SW480 (cell line): Measurements from ENCODE around the gene GPC3.

Experiments
- DNase-seq: peaks from one replicate; pipeline ENCODE4 v3.0.0-alpha.2; 2016; ENCODE audit warnings: low spot score

Gene GPC3

DNA sequence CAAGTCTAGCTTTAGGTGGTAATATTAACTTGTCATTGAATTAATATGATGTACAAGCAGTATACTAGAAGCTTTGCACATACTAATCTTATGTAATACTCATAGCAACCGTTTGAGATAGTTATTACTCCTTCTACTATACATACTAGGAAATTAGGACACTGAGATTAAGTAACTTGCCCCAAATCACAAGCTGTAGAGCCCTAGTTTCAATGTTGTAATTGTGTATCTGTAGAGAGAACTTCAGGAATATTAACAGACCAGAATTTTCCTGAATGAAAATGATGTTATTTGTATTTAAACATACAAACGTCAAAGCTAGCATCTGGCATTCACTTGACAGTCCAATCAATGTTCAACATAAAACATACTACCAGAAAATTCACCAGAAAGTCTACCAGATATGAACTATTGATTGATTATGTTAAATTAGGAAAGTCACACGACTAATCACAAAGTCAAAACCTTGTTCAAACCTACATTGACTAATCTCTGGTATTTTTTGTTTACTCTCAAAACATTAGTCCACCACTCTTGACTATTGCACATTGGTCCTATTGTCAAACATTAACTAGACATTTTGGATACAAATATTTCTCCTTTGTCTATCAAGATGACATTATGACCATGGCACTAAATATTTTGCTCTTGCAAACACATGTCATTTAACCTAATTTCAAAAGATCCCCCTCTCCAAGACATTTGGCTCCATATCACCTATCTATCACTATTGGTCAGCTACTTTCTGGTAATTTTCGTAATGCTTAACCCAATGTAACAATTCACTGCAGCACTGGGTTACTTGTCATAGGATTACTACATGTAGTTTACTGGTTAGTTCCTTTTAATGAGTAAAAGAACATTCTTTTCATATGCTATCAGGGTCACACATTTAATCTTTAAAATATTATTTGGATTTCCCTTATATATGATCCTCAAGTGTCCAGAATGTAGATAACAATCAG, 100.7 kb downstream of the GPC3 start:
- DNase-seq, result no peak

GRCh38 chrX:133881893-133882292, 103.5 kb downstream of the GPC3 start:
- no peak for DNase-seq

DNA sequence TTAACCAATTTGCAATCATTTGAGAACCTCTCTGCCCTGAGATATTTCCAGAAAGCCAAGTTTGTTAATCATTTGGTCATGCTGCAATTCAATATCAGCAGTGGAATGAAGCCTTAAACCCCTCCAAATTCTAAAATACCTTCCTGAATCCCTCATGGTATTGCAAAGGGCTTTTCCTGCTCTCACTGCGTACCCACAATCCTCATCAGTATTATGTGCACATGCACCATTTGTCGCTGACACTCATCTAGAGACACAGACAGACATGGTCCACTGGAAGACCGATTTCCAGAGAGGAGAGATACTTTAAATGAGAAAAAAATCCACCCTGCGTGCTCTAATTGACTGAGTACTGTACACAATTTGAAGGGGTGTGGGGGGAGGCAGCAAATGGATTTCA, 104.4 kb downstream of the GPC3 start:
- no peak for DNase-seq

DNA sequence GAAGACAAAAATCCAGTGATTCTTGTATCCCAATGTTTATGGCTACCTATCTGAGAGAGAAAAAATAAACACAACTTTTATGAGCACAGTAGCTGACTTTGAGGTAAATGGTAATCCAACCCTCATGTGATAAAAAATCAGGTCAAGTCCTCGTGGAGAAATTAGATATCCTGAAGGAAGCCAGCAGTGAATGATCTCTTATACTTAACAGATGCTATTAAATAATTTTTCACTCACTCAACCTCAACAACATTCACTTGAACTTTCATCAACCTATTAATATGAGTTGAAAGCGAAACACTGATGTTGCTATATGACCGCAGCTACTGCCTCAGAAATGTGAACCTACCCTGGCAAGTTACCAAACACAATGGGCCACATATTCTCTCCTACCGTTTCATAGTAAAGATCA, 105.4 kb downstream of the GPC3 start:
- DNase-seq, result no peak

DNA sequence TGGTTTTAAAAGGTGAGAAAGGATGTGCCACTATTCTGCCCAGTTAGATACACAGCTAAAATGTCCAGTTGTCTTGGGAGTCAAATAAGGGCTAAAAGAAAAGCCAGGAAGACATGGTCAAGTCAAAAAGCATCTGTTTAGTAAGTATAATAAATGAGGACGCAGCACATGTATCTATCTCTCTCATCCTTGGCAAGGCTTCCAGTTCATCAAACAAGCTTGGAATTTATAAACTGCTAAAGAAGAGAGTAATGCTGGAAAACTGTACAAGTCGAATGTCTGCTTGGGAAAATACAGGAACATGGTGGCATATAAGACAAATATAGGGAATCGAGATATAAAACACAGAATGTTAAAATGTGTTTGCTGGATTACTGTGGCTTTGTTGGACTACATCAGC, 106.7 kb downstream of the GPC3 start:
- DNase-seq, result no peak

- DNase-seq, result no peak
Observed at GRCh38 chrX:133876646-133877045, 108.7 kb downstream of the GPC3 start.

GRCh38 chrX:133869270-133869669, 116.1 kb downstream of the GPC3 start:
- no peak for DNase-seq

DNA sequence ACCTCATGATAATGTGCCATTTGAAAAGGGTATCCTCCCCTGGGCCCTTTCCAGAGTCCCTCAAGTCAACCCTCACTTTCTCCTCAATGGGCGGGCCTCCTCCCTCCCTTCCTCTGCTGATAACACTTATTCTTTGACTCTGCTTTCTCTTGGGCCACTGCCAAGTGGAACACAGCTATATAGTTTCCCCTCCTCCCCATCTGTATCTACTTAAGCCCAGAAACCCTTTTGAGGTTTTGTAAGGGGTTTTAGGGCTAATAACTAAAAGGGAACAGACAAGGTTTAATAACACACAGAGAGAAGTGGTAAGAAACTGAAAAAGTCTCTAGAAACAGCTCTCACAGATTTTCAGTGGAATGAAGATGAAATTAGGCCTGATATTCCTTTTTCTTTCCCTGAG, 116.7 kb downstream of the GPC3 start:
- no peak for DNase-seq

DNA sequence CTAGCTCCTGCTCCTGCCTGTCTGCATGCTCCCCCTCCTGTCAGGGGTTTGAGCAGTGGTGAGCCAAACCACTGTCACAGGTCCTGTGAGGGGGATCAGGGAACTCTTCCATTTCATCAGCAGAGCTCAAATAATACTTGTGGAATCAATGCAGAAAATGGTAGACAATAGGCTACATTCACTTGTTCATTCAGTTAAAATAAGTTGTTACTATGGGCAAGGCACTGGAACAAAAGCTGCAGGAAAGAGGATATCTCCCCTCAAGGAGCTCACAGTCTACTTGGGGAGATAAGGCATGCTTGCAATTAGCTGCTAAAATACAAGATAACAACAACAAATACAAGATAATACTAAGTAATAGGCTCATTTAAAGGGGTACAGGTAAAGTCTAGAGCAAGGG, 117.1 kb downstream of the GPC3 start:
- no peak for DNase-seq

GRCh38 chrX:133865761-133866471, 119.5 kb downstream of the GPC3 start:
- DNase-seq, result no peak

- no peak for DNase-seq
Observed at GRCh38 chrX:133864236-133864635, 121.2 kb downstream of the GPC3 start.

DNA sequence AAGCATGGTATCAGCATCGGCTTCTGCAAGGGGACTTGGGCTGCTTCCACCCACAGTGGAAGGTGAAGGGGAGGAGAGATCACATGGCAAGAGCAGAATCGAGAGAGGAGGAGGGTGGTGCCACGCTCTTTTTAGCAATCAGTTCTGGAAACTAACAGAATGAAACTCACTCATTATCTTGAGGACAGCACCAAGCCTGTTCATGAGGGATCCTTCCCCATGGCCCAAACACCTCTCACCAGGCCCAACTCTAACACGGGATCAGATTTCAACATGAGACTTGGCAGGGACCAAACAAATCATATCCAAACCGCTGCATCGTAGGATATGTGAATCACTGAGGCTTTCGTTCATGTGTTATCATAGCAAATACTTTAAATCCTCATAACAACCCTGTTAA, 125.5 kb downstream of the GPC3 start:
- DNase-seq, result no peak

- DNase-seq, result no peak
Observed at GRCh38 chrX:133859336-133859735, 126.1 kb downstream of the GPC3 start.

DNA sequence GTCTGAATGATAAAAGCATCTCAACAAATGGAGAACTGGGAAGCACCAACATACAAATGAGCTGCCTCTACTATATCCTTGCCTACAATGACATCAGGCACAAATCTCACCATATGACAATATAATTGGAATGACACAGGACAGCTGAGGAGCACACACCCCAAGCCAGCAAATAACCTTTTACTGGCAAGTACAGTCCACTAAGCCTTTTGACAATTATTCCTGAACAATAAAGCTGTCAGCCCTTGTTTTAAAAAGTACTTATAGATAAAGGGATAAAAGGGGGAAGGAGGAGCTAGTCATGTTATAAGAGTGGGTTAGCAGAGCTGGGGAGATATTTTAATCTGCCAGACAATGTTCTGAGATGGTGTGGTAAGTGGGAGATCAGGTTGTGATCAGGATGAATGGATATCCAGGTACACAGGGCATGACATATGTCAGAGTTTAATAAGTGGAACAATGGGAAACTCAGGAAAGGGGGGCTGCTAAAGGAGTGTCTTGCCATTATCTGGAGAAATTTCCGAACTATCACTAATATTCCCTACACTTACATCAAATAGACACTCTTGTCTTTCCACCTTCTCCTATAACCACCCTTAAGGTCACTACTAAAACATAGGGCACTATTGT, 127.6 kb downstream of the GPC3 start:
- no peak for DNase-seq

DNA sequence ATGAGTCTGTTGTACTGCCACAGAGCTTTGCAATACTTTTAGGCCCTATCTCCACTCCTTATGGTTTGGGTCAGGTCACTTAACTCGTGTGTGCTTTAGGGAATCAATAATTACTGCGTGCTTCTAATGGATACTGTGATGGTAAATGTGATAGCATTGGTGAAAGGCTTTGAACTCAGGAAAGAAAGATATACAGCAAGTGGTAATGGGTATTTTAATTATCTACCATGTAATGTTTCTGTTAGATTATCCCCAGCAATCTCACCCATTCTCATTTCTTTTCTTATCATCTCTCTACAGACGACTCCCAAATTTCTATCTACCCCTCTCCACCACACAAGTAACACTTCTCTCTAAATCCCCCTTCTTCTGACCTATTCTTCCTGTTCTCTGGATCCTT, 128.6 kb downstream of the GPC3 start:
- DNase-seq, result no peak

DNA sequence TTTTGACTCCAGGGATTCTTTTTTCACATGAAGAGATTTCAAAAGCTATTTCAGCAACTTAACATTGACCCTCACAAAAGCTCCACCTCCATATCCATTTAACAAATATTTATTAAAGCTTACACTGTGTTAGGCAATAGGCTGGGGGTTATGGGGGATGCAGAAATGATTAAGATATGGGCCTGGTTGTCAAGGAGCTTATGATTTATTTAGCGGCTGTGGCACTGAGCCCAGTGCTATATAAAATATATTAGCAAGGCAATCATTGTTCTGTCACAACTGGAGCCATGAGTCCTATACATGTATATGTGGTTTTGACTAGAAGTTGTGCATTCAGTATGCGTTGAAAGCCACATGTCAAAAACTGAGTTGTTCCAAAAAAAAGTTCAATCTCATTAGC, 131.1 kb downstream of the GPC3 start:
- no peak for DNase-seq

- no peak for DNase-seq
Observed at GRCh38 chrX:133852837-133853356, 132.5 kb downstream of the GPC3 start.

- DNase-seq, result no peak
Observed at GRCh38 chrX:133852401-133852800, 133.0 kb downstream of the GPC3 start.

GRCh38 chrX:133850399-133850798, 135.0 kb downstream of the GPC3 start:
- DNase-seq, result no peak

- no peak for DNase-seq
Observed at GRCh38 chrX:133849676-133850075, 135.7 kb downstream of the GPC3 start.

DNA sequence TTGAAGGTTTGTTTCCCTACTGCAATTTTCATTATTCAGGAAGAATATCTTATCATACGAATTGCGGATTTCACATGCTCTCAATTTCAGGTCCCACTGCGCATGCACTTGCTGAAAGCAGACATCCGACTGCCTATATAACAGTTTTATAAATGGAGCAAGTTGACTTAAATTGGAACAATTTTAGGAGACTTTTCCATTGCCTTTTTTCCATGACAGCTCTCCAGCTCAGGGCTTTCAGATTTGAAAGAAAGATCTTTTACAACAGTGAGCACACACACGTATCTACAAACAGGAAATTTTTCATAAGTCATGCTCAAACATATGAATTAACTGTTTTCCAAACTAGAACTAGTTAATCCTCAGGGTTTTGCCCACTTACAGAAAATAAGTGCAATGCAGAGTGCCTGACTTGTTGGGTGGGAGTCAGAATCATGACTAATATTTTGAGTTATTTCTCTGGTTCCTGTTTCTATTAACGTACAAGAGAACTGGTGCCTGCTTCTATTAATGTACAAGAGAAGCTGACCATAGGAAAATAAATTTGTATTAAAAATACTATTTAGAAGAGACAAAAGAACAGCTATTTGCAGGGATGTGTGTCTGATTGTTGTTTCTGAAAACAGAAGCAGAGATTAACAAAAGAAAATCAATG, 137.9 kb downstream of the GPC3 start:
- no peak for DNase-seq

DNA sequence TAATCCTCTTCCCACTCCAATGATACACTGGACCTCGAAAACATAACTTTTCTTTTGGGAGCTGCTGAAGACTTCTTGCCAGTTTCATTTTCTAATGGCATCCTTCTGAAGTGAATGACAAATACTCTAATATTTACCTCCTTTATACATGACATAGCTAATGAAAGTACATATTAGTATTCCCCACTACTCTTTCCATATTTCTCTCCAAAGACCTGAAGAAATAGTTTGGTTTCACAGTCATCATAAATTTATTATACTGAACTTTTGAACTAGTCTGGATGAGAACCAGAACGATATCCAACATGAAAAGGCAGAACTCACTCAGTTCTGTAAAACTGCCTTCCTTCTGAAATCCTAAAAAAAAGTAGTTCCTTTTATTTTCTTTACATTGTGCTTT, 139.1 kb downstream of the GPC3 start:
- no peak for DNase-seq
